Breast epithelium (tissue), 4 donors: Measurements from ENCODE around the gene ACOXL. TPM values are rescaled to one million over a fixed set of nuclear protein-coding genes. Genes with fewer than 3 reads are reported as not detected.

ENCODE experiments used
- DNase-seq, 2 donors: peaks; one replicate each; pipeline ENCODE4 v3.0.0-alpha.2; 2019; ENCODE audit warnings: low spot score in 2 of 2
- H3K27ac ChIP-seq, 2 donors: fragments of 200-600 bp; sonication (generic) in 1 of 2; one replicate each; pipeline ENCODE4 v1.5.1; 2016 to 2019; ENCODE audit warnings: mild to moderate bottlenecking in 1 of 2
- H3K27me3 ChIP-seq, 2 donors: fragments of 200-600 bp; sonication (generic) in 1 of 2; one replicate each; pipeline versions ENCODE4 v1.5.1 to v1.6.0; 2017 to 2019; ENCODE audit warnings: control low read depth in 1 of 2, mild to moderate bottlenecking in 1 of 2
- H3K36me3 ChIP-seq: fragments of 200-600 bp; one replicate; pipeline ENCODE4 v1.5.1; 2019
- H3K4me1 ChIP-seq, 2 donors: fragments of 200-600 bp; sonication (generic); one replicate each; pipeline ENCODE4 v1.5.1; 2016 to 2019; ENCODE audit warnings: control low read depth in 1 of 2
- H3K4me3 ChIP-seq, 3 donors: fragments of 200-600 bp; sonication (generic); 1 replicate in 2 of 3; 2 replicates in 1 of 3; pipeline ENCODE4 v1.5.1; 2016 to 2019; ENCODE audit warnings: mild to moderate bottlenecking in 3 of 3, moderate library complexity in 2 of 3
- H3K9me3 ChIP-seq, 2 donors: fragments of 200-600 bp; sonication (generic) in 1 of 2; one replicate each; pipeline ENCODE4 v1.5.1; 2016 to 2019; ENCODE audit warnings: control low read depth in 1 of 2
- POLR2A ChIP-seq: fragments of 450-650 bp; IDR thresholded peaks from one replicate; pipeline ENCODE4 v1.6.1; 2016; ENCODE audit warnings: antibody characterized with exemption, mild to moderate bottlenecking, moderate library complexity
- POLR2AphosphoS5 ChIP-seq, 3 donors: sonication (generic); formaldehyde crosslinking; IDR thresholded peaks; one replicate each; pipeline ENCODE4 v1.6.1; 2017; ENCODE audit warnings: antibody characterized with exemption in 3 of 3
- intact Hi-C: fragments of 100-400 bp; cut with DNase I; formaldehyde crosslinking; loops from one replicate; pipeline ENCODE4 v1.15.1; 2023; ENCODE audit warnings: low total_unique reads
- total RNA-seq, 3 donors: library from RNA; depleted of rRNA; stranded (reverse); fragments of >200 nt; gene quantifications; one replicate each; pipeline ENCODE4 v1.1.0, GENCODE V29; 2016
- TF ChIP-seq, protein P1 (sequence below), 3 donors: fragments of 450-650 bp; IDR thresholded peaks; one replicate each; pipeline ENCODE4 v1.5.1; 2016 to 2017; ENCODE audit warnings: antibody characterized with exemption in 3 of 3, mild to moderate bottlenecking in 3 of 3, moderate library complexity in 3 of 3

The ACOXL gene
- total RNA-seq, 3 donors from 2014 or later, result not detected

DNA sequence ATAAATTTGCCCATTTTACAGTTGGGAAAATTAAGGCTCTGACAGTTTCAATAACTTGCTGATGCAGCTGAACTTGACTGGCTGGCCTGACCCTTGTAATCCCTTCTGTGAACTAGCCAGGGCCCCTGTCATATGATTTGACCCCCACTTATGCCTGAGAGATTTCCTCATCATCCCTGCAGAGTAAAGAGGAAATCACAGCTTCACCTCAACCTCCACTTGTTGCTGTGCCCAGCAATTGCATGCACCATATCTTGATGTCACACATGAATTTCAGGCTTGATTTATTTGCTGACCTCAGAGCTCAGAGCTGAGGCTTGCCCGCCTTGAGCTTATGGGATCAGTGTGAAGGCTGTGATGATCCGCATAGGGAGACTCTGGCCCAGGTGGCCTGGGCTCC is 108.1 kb downstream of the ACOXL start:
- intact Hi-C loops, result no loop called here
- Histone ChIP-seq H3K27ac (no peak overlapping the region), H3K4me3 (no peak overlapping the region), H3K4me1 (no peaks in the 10 kb centered on the region), H3K27me3 (no peaks in the 10 kb centered on the region), H3K9me3 (no peaks in the 10 kb centered on the region), H3K36me3 (no peaks in the 10 kb centered on the region)
- DNase-seq, result no peak
- TF ChIP-seq POLR2AphosphoS5 (IDR thresholded peaks at IDR 0.05) (no peak), POLR2A (no peak)
- TF ChIP-seq, protein P1, sequence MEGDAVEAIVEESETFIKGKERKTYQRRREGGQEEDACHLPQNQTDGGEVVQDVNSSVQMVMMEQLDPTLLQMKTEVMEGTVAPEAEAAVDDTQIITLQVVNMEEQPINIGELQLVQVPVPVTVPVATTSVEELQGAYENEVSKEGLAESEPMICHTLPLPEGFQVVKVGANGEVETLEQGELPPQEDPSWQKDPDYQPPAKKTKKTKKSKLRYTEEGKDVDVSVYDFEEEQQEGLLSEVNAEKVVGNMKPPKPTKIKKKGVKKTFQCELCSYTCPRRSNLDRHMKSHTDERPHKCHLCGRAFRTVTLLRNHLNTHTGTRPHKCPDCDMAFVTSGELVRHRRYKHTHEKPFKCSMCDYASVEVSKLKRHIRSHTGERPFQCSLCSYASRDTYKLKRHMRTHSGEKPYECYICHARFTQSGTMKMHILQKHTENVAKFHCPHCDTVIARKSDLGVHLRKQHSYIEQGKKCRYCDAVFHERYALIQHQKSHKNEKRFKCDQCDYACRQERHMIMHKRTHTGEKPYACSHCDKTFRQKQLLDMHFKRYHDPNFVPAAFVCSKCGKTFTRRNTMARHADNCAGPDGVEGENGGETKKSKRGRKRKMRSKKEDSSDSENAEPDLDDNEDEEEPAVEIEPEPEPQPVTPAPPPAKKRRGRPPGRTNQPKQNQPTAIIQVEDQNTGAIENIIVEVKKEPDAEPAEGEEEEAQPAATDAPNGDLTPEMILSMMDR (IDR thresholded peaks at IDR 0.05), result no peak

DNA sequence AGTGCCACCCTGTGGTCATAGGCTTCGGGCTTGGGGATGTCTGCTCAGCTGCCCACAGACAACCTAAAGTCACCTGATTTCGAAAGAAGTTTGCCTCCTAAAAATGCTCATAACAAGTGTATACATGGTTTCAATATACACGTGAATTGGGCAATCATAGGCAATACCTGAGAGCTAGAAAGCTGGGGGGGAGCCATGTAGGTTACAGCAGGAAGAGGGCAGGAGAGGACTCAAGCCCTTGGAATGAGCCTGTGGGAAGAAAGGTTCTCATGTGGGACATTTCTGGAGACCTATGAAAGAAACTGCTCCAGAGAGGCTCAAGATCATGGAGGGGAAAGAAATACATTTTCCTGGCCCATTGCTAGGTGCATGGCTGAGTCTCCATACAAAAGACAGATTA is 109.7 kb downstream of the ACOXL start:
- intact Hi-C loops, result no loop called here
- Histone ChIP-seq H3K36me3 (no peaks in the 10 kb centered on the region), H3K27ac (no peak overlapping the region), H3K4me1 (no peaks in the 10 kb centered on the region), H3K4me3 (no peak overlapping the region), H3K27me3 (no peaks in the 10 kb centered on the region), H3K9me3 (no peaks in the 10 kb centered on the region)
- TF ChIP-seq, protein P1 (IDR thresholded peaks at IDR 0.05), result no peak
- TF ChIP-seq POLR2AphosphoS5 (IDR thresholded peaks at IDR 0.05), result no peak
- no peak for TF ChIP-seq POLR2A
- no peak for DNase-seq

DNA sequence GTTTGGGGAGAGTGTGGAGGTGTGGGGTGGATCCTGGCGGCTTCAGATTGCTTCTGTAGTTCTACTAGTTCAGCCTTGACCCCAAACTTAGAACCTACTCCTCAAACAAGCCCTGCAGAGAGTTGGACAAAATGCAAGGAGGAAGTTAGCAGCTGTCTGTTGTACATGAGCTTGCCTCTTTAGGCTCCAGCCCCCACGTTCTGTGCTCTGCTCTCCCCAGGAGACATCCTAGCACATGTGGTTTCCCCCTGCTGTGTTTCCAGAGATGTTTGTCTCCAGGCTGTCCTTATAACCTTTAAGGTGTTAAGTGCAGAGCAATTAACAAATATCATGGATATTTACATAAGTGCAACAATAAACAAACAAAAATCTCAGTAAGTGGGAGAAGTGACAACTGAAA is 111.1 kb downstream of the ACOXL start:
- Histone ChIP-seq H3K27ac (no peak overlapping the region), H3K36me3 (no peaks in the 10 kb centered on the region), H3K27me3 (no peaks in the 10 kb centered on the region), H3K4me1 (no peaks in the 10 kb centered on the region), H3K4me3 (no peak overlapping the region), H3K9me3 (no peaks in the 10 kb centered on the region)
- TF ChIP-seq, protein P1 (IDR thresholded peaks at IDR 0.05), result no peak
- TF ChIP-seq POLR2A (no peak), POLR2AphosphoS5 (IDR thresholded peaks at IDR 0.05) (no peak)
- intact Hi-C loops, result no loop called here
- no peak for DNase-seq

DNA sequence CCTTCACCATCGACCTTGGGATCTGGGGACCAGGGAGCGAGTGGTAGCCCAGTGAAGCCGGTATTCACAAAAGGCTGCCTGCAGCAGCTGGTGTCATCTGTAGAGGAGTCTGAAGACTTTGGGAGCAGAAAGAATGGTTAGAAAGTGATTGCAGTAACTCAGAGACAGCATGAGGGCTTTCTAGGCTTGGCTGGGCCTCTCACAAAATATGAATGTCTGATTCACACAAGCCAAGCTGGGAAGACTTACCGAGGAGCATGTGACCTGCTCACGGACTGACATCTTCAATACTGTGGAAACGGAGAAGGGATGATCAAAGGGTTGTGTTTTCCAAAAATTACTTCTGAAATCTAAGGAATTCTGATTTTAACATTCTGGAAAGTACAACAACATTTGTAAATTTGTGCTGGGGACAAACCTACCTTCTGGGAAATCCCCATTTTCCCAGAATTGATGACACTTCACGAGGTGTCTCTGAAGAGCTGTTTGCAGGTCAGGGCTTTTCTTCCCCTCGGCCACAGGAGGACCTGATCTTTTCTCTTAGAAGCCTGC is 111.7 kb downstream of the ACOXL start:
- Histone ChIP-seq H3K4me1 (no peaks in the 10 kb centered on the region), H3K36me3 (no peaks in the 10 kb centered on the region), H3K27ac (no peak overlapping the region), H3K27me3 (no peaks in the 10 kb centered on the region), H3K9me3 (no peaks in the 10 kb centered on the region), H3K4me3 (no peak overlapping the region)
- intact Hi-C loops, result no loop called here
- no peak for TF ChIP-seq POLR2AphosphoS5 (IDR thresholded peaks at IDR 0.05)
- TF ChIP-seq, protein P1 (IDR thresholded peaks at IDR 0.05), result no peak
- TF ChIP-seq POLR2A, result no peak
- no peak for DNase-seq

DNA sequence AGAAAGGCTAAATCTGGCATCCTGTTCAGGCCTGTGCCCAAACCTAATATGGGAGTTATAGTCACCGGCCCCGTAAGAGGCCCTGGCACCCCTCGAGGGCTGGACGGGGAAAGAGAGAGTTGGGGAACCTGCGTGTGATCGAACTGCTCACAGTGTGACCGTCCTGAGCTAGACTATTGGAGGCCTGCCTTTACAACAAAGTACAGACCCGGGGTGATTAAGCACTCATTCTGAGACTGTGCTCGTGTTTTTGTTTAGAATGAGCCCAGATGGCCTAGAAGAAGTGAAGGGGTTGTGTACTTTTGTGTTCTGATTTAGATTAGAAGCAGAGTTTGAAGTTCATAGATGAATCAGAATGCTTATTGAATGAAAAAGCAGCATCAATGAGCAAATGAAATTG is 115.3 kb downstream of the ACOXL start:
- intact Hi-C loops, result no loop called here

More for the DNA sequence above, 115.3 kb downstream of the ACOXL start:
- H3K27me3 ChIP-seq, result no peaks in the 10 kb centered on the region
- no peak overlapping the region for H3K27ac ChIP-seq
- no peaks in the 10 kb centered on the region for H3K9me3 ChIP-seq
- TF ChIP-seq POLR2AphosphoS5 (IDR thresholded peaks at IDR 0.05), result no peak
- TF ChIP-seq, protein P1 (IDR thresholded peaks at IDR 0.05), result no peak
- no peak for TF ChIP-seq POLR2A
- H3K4me1 ChIP-seq, result no peaks in the 10 kb centered on the region
- no peak overlapping the region for H3K4me3 ChIP-seq
- no peaks in the 10 kb centered on the region for H3K36me3 ChIP-seq
- no peak for DNase-seq
